HG03060 (cell line): ENCODE data around the gene CCDC74A.
"Not testable (repeated sequence)": the region's sequence is repeated elsewhere in the genome, so short reads cannot be mapped to it uniquely, and the experiment has no call there.

Source experiments
- ATAC-seq: cut with Tn5 transposase; IDR thresholded peaks from one replicate; pipeline ENCODE4 v1.9.1; 2021; ENCODE audit warnings: low read depth, moderate number of reproducible peaks; ENCODE audit not compliant: unreplicated experiment

CCDC74A gene

GRCh38 chr2:131498321-131498973 lies 29.2 kb upstream of the CCDC74A start:
- ATAC-seq: peak; percentile 96

GRCh38 chr2:131503587-131503986 lies 24.1 kb upstream of the CCDC74A start:
- not testable (repeated sequence) for ATAC-seq

- ATAC-seq: not testable (repeated sequence)
Measured at GRCh38 chr2:131504082-131504750, 23.5 kb upstream of the CCDC74A start.

DNA sequence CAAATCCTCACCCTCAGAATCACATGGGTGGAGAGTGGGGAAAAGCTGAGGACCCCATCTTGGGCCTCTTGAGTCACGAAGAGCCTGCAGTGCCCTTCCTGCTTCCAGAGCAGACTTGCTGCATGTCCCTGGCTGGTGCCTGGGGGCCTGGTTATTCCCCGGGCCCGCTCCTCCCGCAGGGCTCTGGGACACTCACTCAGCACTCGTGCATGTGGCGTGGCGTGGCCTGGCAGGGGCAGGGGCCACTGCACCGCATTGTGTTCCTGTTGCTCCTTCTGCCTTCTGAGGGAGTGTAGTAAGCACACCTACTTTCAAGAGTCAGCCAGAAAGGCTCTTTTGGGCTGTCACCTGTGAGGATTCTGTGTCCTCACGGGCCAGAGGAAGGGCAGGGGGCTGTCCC lies 18.1 kb upstream of the CCDC74A start:
- ATAC-seq: no peak

DNA sequence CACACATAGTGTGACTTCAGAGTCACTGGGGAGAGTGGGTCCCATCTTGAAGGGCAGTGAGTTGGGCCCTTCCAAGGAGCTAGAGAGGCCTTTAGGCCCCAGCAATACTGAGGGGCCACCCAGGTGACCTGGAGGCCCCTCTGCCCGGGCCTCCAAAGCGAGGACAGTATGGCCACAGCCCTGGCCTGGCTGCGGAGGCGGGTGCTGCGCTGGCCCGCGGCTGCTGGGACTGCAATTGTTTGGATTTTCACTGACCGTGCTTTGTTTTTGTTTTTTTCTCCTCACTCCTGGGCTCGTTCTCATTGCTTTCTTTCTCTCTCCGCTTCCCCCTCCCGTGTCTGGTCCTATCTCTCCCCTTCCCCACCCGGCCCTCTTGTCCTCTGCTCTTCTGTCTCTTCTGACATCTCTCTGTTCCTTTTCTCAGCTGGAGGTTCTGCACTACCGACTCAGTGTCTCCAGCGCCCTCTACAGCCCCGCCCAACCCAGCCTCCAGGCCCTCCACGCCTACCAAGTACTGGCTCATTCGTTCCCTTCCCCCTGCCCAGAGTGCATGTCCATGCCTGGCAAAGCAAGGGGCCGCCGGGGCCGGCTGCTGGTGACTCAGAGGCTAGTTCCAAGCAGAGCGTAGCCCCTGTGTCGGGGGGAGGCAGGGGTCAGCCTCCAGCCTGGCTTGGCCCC lies 16.3 kb upstream of the CCDC74A start:
- ATAC-seq: not testable (repeated sequence)

GRCh38 chr2:131511969-131512870 lies 15.5 kb upstream of the CCDC74A start:
- not testable (repeated sequence) for ATAC-seq

DNA sequence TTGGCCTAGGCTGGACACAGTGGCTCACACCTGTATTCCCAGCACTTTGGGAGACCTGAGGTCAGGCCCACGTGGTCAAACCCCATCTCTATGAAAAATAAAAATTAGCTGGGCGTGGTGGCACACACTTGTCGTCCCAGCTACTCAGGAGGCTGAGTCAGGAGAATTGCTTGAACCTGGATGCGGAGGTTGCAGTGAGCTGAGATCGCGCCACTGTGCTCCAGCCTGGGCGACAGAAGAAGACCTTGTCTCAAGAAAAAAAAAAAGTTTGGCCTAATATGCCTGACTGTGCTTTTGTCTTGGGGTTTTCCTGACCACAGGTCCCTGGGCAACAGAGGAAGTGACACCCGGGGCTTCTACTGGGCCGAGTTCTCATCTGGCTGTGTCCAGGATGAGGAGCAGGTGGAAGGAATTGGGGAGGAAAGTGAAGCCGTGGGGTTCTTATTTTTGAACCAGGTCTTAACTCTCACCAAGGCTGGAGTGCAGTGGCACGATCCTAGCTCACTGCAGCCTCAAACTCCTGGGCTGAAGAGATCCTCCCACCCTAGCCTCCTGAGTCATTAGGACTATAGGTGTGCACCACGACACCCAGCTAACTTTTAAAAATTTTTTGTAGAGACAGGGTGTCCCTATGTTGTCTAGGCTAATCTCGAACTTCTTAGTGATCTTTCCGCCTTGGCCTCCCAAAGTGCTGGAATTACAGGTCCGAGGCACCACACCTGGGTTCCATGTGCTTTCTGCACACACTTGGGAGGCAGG lies 13.1 kb upstream of the CCDC74A start:
- not testable (repeated sequence) for ATAC-seq

- ATAC-seq: not testable (repeated sequence)
Measured at GRCh38 chr2:131515235-131515634, 12.5 kb upstream of the CCDC74A start.

GRCh38 chr2:131516011-131516410 lies 11.7 kb upstream of the CCDC74A start:
- ATAC-seq: no peak

DNA sequence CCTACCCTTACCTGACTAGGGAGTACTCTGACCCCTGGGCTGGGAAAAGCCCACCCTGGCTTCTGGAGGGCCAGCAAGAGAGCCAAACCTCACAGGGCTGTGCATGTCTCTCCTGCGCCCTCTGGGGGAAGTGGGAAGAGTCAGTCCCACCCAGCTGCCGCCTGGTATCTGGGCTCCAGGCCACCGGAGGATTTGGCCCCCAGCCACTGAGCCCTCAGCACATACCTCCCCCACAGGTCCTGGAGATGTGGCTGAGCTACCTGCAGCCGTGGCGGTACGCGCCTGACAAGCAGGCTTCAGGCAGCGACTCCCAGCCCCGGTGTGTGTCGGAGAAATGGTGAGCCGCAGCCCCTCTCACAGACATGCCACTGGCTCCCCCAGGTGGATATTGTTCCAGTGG lies 11.1 kb upstream of the CCDC74A start:
- not testable (repeated sequence) for ATAC-seq

DNA sequence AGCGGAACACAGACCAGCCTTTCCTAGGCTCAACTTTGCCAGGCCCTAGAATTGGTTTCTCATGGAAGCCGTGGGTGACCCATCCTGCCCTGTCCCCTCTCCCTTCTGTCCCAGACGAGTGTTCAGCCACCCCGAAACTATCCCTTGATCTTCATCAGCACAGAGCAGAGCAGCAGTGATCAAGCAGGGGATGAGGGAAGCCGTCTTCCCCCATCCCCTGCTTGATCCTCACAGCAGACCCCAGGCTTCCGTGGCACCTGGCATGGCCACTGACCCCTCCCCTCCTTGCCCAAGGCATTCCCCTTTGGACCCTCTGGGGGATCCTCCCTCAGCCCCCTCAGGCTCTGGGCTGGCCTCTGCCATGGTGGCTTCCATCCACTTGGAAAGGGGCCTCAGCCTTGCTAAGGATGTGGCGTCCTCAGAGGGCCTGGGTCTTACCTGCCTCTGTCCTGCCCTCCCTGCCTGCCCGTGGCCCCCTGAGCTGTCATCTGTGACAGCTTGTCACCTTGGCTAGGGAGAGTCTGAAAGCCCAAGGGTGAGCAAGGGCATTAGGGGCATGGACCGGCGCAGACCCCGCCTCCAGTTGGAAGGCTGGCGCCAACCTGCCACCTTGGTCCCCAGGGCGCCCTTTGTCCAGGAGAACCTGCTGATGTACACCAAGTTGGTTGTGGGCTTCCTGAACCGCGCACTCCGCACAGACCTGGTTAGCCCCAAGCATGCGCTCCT lies 10.4 kb upstream of the CCDC74A start:
- no peak for ATAC-seq

DNA sequence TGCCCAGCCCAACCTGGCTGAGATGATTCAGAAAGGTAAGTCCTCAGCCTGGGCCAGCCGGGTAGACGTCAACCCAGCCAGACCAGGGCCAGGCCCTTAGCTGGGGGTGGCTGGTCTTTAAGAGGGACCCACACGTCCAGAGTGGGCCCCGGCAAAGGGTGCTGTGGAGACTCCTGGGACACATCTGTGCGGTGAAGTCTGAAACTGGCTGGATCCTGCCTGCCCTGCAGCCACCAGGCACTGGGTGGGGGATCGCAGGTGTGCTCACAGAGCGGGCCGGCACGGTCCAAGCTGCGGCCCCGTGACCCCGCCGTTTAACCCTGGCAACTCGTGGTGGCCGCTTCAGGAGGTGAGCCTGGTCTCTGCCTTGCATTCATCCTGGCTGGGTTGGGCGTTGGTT lies 9.8 kb upstream of the CCDC74A start:
- not testable (repeated sequence) for ATAC-seq

GRCh38 chr2:131518531-131518930 lies 9.2 kb upstream of the CCDC74A start:
- ATAC-seq: not testable (repeated sequence)

- ATAC-seq: no peak
Measured at GRCh38 chr2:131519466-131519865, 8.2 kb upstream of the CCDC74A start.

DNA sequence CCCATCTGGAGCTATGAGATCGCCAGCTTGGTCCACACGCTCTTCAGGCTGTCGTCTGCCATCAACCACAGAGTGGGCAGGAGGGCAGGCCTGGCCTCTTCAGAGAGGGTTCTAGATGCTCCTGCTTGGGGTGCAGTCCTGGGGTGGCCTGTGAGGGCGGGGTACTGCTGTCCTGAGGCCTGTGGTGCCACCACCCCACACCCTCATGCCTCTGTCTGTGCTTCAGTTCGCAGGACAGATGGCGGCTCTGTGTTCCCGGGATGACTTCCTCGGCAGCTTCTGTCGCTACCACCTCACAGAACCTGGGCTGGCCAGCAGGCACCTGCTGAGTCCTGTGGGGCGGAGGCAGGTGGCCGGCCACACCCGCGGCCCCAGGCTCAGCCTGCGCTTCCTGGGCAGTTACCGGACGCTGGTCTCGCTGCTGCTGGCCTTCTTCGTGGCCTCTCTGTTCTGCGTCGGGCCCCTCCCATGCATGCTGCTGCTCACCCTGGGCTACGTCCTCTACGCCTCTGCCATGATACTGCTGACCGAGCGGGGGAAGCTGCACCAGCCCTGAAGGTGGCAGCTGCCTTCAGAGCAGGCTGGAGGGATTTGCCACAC lies 7.7 kb upstream of the CCDC74A start:
- ATAC-seq: not testable (repeated sequence)

DNA sequence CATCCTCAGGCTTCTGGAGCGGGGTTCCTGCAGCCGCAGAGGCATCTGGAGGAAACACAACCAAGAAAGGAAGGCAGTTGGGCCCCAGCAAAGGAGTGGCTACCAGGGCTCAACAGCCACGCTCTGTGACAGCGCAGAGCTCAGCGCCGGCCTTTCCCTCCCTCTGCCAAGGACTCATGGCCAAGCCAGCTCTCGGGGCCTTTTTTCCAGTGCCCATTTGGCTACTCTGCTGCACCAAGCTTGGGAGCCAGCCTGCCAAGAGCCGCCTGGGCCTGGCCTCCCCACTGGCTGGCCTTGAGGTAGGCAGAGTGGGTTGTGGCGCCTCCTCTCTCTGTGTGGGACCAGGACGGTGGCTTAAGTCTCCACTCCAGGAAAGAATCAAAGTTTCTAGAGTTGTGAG lies 7.2 kb upstream of the CCDC74A start:
- ATAC-seq: no peak

GRCh38 chr2:131521524-131521923 lies 6.2 kb upstream of the CCDC74A start:
- ATAC-seq: not testable (repeated sequence)

- no peak for ATAC-seq
Measured at GRCh38 chr2:131521961-131522781, 5.5 kb upstream of the CCDC74A start.
